Hematopoietic multipotent progenitor cell treated with erythropoietin and hydrocortisone succinate and interleukin-3 and kit ligand, for 8 days (in vitro differentiated cells): ENCODE results near the gene NANOG.
A peak's percentile ranks its signal among the peaks of the same experiment; 100 is the strongest.
"Not testable (repeated sequence)": the region's sequence is repeated elsewhere in the genome, so short reads cannot be mapped to it uniquely, and the experiment has no call there.

Experiments
- DNase-seq: peaks from one replicate; pipeline ENCODE4 v3.0.0-alpha.2; 2015

NANOG gene

DNA sequence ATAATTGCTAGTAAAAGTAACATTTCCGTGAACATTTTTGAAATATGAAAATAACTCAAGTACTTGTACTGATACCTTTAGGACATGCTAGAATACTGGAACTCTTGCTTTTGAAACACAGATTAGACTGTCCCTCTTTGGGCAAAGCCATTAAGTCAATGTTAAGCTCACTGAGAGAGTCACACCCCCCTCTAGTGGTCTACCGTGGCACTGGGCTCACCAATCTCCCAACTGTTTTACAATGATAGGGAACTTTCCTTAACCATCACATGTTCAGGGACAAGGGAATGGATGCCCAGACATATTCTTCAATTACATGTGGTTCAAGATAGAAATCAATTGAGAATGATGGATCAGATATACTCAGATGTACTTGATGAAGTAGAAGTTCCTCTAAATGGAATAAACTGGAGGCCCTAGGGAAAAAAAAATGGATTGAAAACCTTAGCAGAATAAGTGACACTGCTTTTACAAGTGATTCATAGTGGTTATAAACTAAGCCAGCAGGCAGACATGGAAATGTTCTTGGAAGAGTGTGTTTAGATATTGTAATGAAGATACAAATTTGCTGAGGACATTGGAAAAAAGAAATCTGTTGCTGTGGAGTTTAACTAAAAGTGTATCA lies 17.8 kb downstream of the NANOG start:
- peak; percentile 83 for DNase-seq

DNA sequence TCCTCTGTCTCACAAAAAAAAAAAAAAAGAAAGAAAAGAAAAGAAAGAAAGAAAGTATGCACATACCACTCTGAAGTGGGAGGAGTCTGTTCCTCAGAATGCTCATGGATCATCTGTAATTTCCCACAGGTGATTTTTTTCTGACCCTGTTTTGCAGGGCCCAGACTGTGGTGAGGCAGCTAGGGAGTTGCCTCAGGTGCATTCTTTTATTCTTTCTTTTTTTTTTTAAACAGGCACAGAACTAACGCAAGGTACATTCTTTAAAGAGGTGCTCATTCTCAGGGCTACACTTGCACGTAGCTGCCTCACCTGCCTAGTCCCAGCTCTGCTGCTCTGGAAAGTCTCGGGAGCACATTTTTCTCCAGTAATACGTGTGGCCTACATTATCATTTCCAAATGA lies 36.6 kb downstream of the NANOG start:
- DNase-seq: not testable (repeated sequence)

DNA sequence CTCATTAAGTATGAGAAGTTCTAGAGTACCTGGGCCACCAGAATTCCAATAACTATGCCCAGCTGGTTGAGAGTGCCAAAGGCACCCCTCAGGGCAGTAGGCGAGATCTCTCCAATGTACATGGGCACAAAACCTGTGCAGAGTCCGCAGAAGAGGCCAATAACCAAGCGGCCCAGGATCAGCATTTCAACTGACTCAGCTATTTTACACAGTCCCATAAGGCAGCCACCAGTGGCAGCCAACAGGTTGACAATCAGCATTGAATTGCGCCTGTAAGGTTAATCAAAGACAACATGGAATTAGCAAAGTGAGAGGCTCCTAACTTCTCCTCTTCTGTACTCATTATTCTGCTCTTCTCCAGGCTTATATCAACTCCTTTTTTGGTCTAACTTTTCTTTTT lies 40.5 kb downstream of the NANOG start:
- not testable (repeated sequence) for DNase-seq

DNA sequence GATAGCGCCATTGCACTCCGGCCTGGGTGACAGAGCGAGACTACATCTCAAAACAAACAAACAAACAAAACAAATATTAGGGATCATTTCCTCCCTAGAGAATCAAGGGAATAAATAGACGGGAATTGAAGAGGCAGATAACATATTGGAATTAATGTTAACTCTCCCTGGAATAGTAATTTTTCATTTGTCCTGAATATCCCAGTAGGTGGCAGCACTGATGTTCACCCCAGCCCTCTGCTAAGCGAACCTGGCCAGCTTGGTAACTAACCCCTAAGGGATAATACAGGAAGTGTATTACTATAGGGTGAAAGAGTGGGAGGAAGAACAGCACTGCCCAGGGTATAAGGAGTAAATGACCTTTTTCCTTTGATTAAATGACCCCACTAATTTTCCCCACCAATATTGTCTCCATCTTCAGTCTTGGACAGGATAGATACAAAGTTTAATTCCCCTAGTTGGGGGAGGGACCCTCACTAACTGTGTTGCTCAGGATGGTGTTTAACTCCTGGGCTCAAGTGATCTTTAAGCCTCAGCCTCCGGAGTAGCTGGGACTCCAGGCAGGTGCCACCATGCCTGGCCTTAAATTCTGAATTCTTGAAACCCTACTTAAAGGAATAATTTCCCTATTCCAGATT lies 43.0 kb downstream of the NANOG start:
- DNase-seq: peak; percentile 73

DNA sequence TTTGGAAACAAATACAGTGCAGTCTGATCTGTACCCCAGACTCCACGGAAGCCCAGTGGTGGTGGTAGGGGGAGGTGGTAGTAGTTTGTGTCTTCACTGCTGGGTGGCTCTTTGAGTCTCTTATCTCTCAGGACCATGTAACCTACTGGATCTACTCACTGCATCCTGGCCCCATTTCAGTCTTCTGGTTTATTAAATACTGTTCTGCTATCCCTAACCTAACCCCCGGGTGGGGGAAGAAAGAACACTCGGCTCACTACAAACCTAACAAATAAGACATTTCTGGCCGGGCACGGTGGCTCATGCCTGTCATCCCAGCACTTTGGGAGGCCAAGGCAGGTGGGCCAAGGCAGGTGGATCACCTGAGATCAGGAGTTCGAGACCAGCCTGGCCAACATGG lies 44.0 kb downstream of the NANOG start:
- peak; percentile 65 for DNase-seq

DNA sequence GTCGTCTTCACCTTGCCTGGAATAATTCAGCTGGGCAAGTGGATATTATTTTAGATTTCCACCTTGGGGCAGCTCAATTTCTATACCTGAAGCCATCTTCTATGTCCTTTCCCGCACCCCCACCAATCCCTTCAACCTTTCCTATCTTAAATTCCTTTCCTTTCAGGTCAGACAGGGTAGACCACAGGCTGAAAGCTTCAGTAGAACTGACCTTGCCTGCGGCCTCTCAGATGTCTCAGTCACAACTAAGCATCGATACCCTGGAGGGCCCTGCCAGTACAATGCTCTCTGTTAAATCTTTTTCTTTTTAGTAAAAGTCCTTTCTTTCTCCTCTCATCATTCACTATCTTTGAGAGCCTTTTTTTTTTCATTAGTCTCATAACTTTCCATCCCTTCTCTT lies 44.6 kb downstream of the NANOG start:
- no peak for DNase-seq

DNA sequence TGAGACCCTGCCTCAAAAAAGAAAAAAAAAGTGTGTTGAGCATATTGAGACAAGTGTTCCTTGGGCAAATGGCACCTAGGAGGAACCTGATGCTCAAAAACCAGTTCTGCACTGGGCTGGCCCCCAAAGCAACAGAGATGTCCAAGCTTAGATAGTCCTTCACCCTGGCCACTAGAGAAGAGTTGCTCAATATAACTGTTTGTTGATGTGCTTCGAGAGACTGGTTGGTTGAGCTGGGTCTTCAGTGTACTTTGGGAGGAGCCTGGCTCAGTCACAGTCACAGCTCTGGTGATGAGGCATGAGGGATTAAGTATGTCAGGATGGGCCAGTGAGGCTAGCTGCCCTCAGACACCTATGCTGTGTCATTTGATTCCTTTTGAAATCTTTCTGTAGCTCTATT lies 45.5 kb downstream of the NANOG start:
- no peak for DNase-seq

DNA sequence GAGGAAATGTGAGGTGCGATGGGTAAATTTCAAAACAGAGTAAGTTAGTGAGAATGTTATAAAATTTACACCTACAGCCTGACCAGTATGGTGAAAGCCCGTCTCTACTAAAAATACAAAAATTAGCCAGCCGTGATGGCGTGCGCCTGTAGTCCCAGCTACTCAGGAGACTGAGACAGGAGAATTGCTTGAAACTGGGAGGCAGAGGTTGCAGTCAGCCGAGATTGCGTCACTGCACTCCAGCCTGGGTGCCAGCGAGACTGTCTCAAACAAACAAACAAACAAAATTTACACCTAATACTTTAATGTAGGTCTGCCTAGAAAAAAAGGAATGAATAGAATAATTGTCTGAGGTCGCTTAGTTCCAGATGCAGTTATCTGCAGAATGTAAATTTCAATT lies 45.9 kb downstream of the NANOG start:
- DNase-seq: no peak

DNA sequence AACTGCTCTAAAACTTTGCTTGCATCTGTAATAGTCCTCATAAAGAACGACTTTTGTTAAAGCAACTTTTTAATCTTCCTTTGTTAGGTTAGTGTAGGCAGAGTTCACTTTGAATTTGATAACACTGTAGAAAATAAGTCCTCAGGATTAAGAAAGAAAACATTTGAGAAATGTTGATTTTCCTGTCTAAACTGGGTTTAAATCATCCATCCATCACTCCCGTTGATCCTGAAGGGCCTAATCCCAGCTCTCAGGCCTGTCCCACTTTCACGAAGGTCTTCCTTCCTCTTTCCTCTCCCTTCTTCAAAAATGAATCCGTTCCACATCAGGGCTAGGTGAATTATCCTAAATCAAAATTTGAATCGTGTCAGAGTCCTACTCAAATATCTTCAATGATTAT lies 46.6 kb downstream of the NANOG start:
- DNase-seq: no peak

DNA sequence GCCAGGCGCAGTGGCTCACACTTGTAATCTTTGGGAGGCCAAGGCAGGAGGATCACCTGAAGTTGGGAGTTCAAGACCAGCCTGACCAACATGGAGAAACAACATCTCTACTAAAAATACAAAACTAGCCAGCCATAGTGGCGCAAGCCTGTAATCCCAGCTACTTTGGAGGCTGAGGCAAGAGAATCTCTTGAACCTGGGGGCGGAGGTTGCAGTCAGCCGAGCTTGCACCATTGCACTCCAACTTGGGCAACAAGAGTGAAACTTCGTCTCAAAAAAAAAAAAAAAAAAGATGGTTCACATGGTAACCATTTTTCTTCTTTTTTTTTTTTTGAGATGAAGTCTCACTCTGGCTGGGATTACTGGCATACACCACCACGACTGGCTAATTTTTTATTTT lies 48.2 kb downstream of the NANOG start:
- DNase-seq: no peak

DNA sequence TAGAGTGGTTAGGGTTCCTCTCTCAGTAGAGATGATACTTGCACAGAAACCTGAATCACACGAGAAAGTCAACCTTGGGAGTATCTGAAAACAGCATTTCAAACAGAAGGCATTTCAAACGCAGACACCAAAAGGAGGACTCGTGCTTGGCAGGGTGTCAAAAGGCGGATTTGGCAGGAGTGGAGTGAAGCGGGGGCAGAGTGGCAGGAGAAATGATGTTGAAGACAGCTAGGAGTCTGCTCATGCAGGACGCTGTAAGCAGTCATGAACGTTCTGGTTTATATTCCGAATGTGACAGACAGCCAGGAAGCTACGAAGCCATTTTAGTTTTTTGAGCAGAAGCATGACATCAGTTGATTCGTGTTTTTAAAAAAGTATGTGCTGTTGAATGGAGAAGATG lies 50.0 kb downstream of the NANOG start:
- DNase-seq: not testable (repeated sequence)

DNA sequence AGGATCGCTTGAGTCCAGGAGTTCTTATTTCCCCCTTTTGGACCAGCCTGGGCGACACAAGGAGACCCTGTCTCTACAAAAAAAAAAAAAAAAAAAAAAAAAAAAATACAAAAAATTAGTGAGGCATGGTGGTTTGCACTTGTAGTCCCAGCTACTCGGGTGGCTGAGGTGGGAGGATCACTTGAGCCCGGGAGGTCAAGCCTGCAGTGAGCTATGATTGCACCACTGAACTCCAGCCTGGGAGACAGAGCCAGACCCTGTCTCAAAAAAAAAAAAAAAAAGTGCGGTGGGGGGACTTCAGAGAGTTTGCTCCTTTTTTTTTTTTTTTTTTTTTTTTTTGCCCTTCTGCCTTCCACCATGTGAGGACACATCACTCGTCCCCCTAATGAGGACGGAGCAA lies 50.6 kb downstream of the NANOG start:
- not testable (repeated sequence) for DNase-seq

DNA sequence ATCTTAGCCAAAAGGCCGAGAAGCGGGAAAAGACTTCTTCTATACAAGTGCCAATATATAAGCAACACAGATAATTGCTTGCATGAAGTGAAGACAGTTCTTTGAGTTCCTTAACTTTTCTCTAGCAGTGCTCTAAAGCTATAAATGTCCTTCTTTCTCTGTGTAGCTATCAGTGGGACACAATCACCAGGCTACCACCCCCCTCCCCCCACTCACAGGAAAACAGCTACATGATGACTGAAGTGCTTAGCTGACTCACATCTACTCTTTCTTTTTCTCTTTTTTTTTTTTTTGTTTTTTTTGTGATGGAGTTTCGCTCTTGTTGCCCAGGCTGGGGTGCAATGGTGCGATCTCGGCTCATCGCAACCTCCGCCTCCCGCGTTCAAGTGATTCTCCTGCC lies 53.2 kb downstream of the NANOG start:
- DNase-seq: not testable (repeated sequence)

DNA sequence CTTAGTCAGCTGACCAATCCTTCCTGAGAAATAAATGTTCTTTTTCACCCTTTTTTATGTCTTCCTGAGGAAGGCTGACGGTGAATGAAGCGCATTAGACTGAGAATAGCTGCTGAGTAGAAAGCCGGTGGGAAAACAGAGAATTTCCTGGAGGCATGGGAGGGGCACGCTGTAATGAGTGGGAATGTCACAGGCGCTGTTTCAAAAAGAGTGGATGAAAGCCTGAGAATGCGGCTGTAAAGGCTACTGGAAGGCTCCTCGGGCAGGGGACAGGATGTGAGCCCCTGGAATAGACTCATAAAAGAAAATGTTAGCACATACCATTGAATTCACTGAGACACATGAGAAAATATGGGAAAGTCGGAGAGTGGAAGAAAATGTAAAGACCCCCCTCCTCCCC lies 53.9 kb downstream of the NANOG start:
- not testable (repeated sequence) for DNase-seq

DNA sequence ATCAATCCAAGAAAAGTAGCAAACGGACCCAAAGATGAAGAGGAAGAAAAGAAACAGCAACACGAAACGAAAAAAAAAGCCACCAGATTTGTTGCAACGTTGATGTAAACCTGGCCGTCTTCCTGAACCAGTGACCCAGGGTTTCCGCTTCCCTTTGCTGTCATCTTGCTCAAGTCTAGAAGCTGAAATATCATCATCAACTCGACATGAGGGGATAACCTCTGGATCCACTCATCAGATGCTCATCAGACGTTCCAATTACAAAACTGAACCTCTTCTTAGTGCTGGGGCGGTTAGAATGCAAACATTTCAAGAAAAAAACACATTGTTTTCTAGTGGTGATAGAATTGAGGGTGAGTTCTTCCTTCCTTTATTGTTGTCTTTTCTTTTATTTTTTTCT lies 54.4 kb downstream of the NANOG start:
- not testable (repeated sequence) for DNase-seq

DNA sequence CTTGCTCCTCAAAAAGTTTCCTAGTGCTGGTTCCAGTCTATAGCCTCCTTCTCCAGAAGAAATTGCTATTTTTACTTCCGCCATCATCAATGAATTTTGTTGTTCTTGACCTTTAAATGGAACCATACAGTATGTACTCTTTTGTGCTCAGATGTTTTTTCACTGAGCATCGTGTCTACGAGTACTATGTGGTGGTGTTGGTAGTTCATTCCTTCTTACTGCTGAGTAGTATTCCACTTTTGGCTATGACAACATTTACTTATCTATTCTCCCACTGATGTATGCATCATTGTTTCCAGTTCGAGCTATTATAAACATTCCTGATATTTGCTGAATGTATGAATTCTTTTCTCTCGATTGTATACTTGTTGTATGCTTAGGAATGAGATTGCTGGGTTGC lies 54.9 kb downstream of the NANOG start:
- peak; percentile 62 for DNase-seq

DNA sequence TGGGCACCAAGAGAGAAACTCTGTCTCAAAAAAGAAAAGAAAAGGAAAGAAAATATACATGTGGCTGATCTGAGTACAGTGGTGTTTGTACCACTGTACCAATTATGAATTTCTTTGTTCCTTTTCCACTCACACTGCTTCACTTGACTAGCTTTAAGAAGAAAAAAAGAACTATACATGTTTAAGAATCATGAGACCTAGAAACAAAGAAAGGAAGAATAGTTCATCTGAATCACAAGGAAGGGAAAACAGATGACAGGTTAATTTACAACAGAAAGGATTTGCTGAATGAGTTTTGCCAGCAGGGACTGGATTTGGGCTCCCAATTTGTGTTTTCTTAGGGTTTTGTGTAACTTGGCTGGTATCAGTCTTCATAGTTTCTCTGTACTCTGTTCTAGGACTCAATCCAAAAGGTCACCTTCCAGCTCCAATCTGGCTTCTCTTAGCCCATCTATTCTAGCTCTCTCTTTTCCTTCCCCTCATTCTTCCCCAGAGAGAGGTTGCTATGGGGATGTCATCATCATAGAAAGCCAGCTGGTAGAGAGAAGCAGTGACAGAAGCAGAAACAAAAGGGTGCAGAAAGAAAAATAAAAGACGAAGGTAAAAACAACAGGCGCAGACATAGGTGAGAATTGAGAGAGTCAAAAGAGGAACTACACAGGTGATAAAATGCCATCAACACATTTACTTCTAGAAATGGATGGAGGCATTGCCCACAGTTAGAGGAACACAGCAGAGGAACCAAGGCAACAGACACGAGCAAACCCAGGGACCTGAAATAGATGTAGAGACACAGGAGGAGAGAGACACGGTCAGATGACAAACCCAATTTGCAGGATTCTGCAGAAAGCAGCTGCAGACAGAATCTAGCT lies 58.3 kb downstream of the NANOG start:
- not testable (repeated sequence) for DNase-seq

DNA sequence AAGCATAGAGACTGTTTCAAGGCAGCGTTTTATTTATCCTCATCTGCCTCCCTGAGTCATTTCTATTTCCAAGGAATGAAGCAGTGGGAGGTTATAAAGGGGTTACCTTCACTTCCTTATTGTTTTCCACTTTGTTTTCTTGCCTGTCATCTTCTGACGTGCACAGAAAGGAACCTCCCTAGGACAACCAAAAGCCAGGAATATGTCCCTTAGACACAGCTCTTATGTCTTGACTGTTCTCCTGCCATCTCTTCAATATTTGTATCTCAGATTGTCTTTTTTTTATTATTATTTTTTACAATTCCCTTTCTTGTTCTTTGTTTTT lies 58.9 kb downstream of the NANOG start:
- not testable (repeated sequence) for DNase-seq
